Thyroid gland (tissue), 4 donors: ENCODE results near the gene MET. TPM values are rescaled to one million over a fixed set of nuclear protein-coding genes. Genes with fewer than 3 reads are reported as not detected.
A peak's percentile ranks its signal among the peaks of the same experiment; 100 is the strongest.

Source experiments
- DNase-seq, 2 donors: peaks; one replicate each; pipeline ENCODE4 v3.0.0-alpha.2; 2019
- H3K27ac ChIP-seq, 3 donors: fragments of 200-600 bp; sonication (generic); 1 replicate in 2 of 3; 2 replicates in 1 of 3; pipeline ENCODE4 v1.5.1; 2016 to 2019; ENCODE audit warnings: mild to moderate bottlenecking in 1 of 3, moderate library complexity in 1 of 3
- H3K27me3 ChIP-seq: fragments of 200-600 bp; sonication (generic); one replicate; pipeline ENCODE4 v1.5.1; 2019
- H3K36me3 ChIP-seq, 2 donors: fragments of 200-600 bp; sonication (generic); one replicate each; pipeline ENCODE4 v1.5.1; 2016 to 2019
- H3K4me1 ChIP-seq, 2 donors: fragments of 200-600 bp; sonication (generic); one replicate each; pipeline ENCODE4 v1.5.1; 2017 to 2019
- H3K4me3 ChIP-seq, 3 donors: fragments of 200-600 bp; sonication (generic); replicated peaks in 1 of 3; 1 replicate in 2 of 3; 2 replicates in 1 of 3; pipeline ENCODE4 v1.5.1; 2016; ENCODE audit warnings: mild to moderate bottlenecking in 1 of 3
- H3K9me3 ChIP-seq: fragments of 200-600 bp; sonication (generic); one replicate; pipeline ENCODE4 v1.5.1; 2017
- CTCF ChIP-seq, 6 experiments: fragments of 200-600 bp in 3 of 6; fragments of 450-650 bp in 3 of 6; sonication (generic) in 3 of 6; IDR thresholded peaks; one replicate each; pipeline ENCODE4 v1.5.1; 2016 to 2019; ENCODE audit warnings: antibody characterized with exemption in 6 of 6, mild to moderate bottlenecking in 2 of 6, inconsistent platforms in 1 of 6, moderate library complexity in 1 of 6
- POLR2A ChIP-seq, 2 donors: fragments of 450-650 bp; IDR thresholded peaks; one replicate each; pipeline ENCODE4 v1.6.1; 2017; ENCODE audit warnings: antibody characterized with exemption in 2 of 2, mild to moderate bottlenecking in 2 of 2, moderate library complexity in 1 of 2
- WGBS, 2 donors: methylation state at CpG; one replicate each; pipeline ENCODE4 v1.1.5; 2017; 5-methylcytosine and 5-hydroxymethylcytosine counted together
- intact Hi-C: fragments of 100-400 bp; cut with DNase I; formaldehyde crosslinking; loops from one replicate; pipeline ENCODE4 v1.15.1; 2023
- total RNA-seq, 4 donors: library from RNA; depleted of rRNA; stranded (reverse); fragments of >200 nt; gene quantifications; one replicate each; pipeline ENCODE4 v1.2.3, GENCODE V29; 2016

Gene MET
- total RNA-seq, 4 donors from 2014 or later: 41.5 to 59.6 (median 52.7) TPM

GRCh38 chr7:116805100-116805544 lies 133.1 kb downstream of the MET start:
- Histone ChIP-seq H3K4me3 (no peak overlapping the region), H3K4me1 (peaks cover 6 to 13% of the 10 kb centered on the region in 2 donors), H3K36me3 (no peaks in the 10 kb centered on the region), H3K27me3 (no peaks in the 10 kb centered on the region), H3K9me3 (no peaks in the 10 kb centered on the region), H3K27ac (peak overlapping the region in 1 of 3 donors; percentile 2)
- TF ChIP-seq CTCF (IDR thresholded peaks at IDR 0.05) (no peak), POLR2A (IDR thresholded peaks at IDR 0.05) (no peak)
- DNase-seq: no peak
- 72 to 73% methylated on average over 7 of the region's 7 CpGs for whole genome bisulfite sequencing, 2 donors
- intact Hi-C loops: loop anchor here (10.0 kb wide), 1 partner anchor 630 kb away; no protein-coding TSS in a partner anchor

- Histone ChIP-seq H3K36me3 (no peaks in the 10 kb centered on the region), H3K4me3 (no peak overlapping the region), H3K9me3 (no peaks in the 10 kb centered on the region), H3K27me3 (no peaks in the 10 kb centered on the region), H3K27ac (peak overlapping the region in 1 of 3 donors; percentile 2), H3K4me1 (peaks cover 6 to 13% of the 10 kb centered on the region in 2 donors)
- peak; percentile 19 to 24 for DNase-seq
- intact Hi-C loops: loop anchor here (10.0 kb wide), 1 partner anchor 631 kb away; no protein-coding TSS in a partner anchor
- 79 to 81% methylated on average over 7 of the region's 7 CpGs for WGBS, 2 donors
- no peak for TF ChIP-seq CTCF (IDR thresholded peaks at IDR 0.05)
- TF ChIP-seq POLR2A (IDR thresholded peaks at IDR 0.05): no peak
Observed at GRCh38 chr7:116806046-116806944, 134.3 kb downstream of the MET start.

- 86 to 95% methylated on average over 3 of the region's 3 CpGs for WGBS, 2 donors
- no peak overlapping the region for H3K4me3 ChIP-seq
- H3K27me3 ChIP-seq: no peaks in the 10 kb centered on the region
- no peak for DNase-seq
- no peak for TF ChIP-seq CTCF (IDR thresholded peaks at IDR 0.05)
- no peak for TF ChIP-seq POLR2A (IDR thresholded peaks at IDR 0.05)
- H3K36me3 ChIP-seq: no peaks in the 10 kb centered on the region
- no peaks in the 10 kb centered on the region for H3K9me3 ChIP-seq
- H3K4me1 ChIP-seq: peaks cover 3 to 13% of the 10 kb centered on the region in 2 donors
- intact Hi-C loops: loop anchor here (10.0 kb wide), 1 partner anchor 632 kb away; no protein-coding TSS in a partner anchor
- no peak overlapping the region for H3K27ac ChIP-seq
Observed at GRCh38 chr7:116807011-116807560, 135.1 kb downstream of the MET start.

- Histone ChIP-seq H3K36me3 (no peaks in the 10 kb centered on the region), H3K4me1 (peaks cover 3 to 4% of the 10 kb centered on the region in 2 donors), H3K27me3 (no peaks in the 10 kb centered on the region), H3K9me3 (no peaks in the 10 kb centered on the region), H3K4me3 (no peak overlapping the region), H3K27ac (no peak overlapping the region)
- TF ChIP-seq CTCF (IDR thresholded peaks at IDR 0.05) (peak in 4 of 6 experiments; percentile 43 to 84 (median 66)), POLR2A (IDR thresholded peaks at IDR 0.05) (no peak)
- DNase-seq: no peak
- intact Hi-C loops: loop anchor here (2.0 to 10.0 kb wide), 4 partner anchors 141 to 635 kb away; no protein-coding TSS in a partner anchor
- WGBS, 2 donors: 94 to 97% methylated on average over 1 of the region's 1 CpG
Observed at GRCh38 chr7:116809636-116810266, 137.8 kb downstream of the MET start.
